ENCODE measurements around the gene SNX25. TPM values are rescaled to one million over a fixed set of nuclear protein-coding genes. Genes with fewer than 3 reads are reported as not detected.
"Not testable (repeated sequence)": the region's sequence is repeated elsewhere in the genome, so short reads cannot be mapped to it uniquely, and the experiment has no call there.

Gene SNX25
- total RNA-seq, 1 experiment from 2014 or later = 23.0 TPM

DNA sequence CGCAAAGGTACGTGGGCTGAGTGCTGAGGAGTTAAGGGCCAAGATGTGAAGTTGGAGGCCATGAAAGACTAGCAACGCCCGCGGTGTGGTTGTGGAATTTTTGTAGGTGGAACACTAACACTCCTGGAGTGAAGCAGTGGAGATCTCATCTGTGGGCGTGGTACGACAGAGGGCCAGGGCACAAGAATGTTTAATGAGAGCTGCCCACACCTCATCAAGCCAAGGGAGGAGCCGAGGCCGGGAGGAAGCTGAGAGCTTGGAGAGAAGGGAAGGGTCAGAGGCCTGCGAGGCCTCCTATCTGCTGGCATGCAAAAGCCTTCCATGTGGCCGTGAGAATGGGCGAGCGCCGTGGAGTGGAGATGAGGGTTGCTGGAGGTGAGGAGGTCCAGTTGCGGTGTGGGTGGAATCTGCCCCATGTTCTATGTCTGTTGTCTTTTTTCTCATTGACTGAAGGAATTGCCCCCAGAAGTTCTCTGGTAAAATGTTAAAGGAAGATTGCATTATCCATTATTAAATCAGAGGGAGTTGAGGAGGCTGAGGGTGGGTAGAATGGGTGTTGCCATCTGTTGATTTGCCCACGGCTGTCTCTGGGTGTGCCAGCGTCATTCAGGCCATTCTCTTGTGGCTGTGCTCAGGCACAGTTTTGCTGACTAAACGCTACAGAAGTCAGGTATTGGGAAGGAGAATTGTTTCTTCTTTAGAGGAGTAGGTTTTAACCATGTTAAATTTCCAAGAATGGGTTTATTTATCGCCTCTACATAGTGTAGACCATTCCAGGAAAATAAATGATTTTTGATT lies 19.8 kb downstream of the SNX25 start:
- no peak for DNase-seq (ENCODE audit: low read depth)

DNA sequence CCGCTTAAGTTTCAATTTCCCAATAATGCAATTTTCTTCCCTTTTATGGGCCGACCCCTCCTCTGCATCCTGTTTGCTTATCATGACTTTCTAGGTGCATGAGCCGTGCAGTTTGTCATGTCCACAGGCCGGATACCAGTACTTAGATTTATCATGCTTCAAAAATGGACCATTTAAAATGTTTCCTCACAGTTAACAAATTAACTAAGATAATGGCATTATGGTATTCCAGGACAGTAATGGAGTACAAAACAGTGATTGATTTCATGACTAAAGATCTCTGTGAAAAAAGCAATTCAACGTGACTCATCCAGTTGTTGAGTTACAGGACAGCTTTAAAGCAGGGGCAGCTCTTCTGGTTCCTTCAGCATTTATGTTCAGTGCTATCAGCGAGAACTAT lies 23.0 kb downstream of the SNX25 start:
- DNase-seq (ENCODE audit: low read depth) = no peak

DNA sequence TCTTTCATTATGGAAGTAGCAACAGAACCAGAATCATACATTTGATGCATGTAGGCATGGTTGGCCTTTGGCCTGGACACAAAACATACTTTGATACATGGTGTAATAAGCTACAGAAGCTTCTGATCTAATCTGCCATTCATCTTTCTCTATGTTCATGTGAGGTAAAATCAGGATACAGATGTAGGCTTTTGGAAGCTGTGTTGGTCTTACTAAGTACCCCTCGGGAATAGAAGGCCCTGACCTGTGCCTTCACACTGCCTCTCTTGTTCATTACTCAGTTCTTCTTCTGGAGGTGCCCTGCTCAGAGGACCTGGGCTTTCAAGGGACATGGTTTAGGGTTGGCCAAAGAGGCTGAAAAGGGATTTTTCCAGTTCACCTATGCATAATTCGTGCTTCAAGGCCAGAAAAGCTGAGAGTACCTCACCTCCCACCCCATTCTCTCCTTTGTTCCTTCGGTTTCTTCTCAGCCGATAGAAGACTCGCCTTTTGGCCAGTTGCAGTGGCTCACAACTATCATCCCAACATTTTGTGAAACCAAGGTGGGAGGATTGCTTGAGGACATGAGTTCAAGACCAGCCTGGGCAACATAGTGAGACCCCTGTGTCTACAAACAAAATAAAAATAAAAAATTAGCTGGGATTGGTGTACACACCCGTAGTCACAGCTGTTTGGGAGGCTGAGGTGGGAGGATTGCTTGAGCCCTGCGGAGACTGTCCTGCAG lies 25.9 kb downstream of the SNX25 start:
- DNase-seq (ENCODE audit: low read depth) = no peak

DNA sequence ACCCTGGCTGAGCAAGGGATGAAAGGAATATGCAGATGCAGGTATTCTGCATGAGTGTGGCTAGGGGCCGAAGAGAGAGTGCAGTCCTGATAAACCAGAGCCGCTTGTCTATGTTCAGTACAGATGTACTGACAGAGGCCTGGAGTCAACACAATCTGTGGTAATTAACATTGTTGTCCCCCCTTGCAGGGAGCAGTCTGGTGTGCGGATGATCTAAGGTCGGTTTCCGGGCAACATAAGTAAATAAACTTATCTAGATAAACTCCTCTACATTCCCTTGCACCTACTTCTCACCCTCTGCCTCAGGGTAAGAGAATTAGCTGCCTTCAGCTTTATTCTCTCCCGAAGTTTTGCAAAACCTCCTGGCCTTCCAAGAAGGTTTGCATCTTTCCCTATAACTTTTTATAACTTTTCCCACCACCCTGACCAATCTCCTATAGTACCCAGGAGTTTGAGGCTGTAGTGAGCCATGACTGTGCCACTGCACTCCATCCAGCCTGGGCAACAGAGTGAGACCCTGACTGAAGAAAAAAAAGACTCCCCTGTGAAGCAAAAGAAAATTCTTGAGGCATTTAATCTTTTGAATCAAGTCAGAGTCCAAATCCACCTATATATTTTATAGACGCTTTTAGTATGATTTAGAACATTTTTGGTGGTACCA lies 26.6 kb downstream of the SNX25 start:
- DNase-seq (ENCODE audit: low read depth) = no peak

DNA sequence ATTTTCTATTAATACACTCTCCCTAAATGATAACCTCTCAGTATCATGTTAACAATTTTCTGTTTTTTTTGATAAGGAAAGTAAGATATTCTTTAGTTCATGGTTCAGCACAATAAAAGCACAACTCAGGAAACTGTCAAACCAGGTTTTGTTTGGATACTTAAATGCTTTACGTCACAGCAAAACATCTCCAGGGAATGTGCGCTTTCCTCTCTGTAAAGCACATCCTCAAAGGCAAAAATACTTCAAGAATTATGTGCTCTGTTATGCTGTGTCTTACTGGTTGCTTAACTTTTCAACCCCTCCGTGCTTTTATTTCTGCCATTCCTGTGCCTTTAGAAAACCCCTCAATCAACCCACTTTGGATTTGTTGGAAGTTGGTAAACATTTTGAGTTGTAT lies 27.8 kb downstream of the SNX25 start:
- DNase-seq (ENCODE audit: low read depth) = no peak

DNA sequence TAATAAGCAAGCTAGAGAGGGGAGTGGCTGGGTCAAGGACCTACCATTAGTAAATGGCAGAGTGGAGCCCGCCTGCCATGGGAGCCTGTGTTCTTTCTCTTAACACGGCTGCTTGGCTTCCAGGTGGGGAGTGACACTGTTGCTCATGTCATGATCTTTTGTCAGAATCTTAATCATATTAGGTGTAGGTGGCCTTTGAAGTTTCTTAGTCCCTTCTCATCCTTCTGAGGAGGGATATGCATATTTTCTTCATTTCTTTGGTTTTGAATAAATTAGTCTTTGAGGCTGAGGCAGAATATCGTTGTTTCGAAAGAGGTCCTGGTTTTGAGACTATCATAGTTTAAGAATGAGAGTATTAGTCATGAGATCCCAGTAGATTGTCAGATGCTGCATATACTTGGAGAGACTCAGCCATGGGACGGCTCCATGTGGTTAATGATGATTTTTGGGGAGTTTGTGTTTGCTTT lies 28.9 kb downstream of the SNX25 start:
- DNase-seq (ENCODE audit: low read depth) = peak; percentile 86

DNA sequence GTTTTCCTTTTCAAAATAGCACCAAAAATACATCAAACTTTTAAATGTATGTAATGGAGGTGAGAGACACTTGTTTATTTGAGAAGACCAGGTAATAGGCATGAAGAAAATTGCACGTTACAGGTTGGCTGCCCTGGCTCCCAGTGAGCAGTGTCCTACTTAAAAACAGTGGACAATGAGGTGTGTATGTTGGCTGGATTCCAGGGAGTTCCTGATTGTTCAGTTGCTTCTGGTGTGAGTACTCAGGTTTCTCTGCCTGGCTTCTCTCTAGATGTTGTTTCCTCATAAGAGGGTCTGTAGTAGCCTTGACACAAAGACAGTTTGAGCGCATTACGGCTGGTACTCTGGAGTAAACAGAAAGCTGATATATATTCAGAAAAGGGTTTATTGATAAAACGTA lies 29.4 kb downstream of the SNX25 start:
- peak; percentile 47 for DNase-seq (ENCODE audit: low read depth)

DNA sequence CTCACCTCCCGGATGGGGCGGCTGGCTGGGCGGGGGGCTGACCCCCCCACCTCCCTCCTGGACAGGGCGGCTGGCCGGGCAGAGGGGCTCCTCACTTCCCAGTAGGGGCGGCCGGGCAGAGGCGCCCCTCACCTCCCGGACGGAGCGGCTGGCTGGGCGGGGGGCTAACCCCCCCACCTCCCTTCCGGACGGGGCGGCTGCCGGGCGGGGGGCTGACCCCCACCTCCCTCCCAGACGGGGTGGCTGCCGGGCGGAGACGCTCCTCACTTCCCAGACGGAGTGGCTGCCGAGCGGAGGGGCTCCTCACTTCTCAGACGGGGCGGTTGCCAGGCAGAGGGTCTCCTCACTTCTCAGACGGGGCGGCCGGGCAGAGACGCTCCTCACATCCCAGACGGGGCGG lies 31.1 kb downstream of the SNX25 start:
- not testable (repeated sequence) for DNase-seq (ENCODE audit: low read depth)

DNA sequence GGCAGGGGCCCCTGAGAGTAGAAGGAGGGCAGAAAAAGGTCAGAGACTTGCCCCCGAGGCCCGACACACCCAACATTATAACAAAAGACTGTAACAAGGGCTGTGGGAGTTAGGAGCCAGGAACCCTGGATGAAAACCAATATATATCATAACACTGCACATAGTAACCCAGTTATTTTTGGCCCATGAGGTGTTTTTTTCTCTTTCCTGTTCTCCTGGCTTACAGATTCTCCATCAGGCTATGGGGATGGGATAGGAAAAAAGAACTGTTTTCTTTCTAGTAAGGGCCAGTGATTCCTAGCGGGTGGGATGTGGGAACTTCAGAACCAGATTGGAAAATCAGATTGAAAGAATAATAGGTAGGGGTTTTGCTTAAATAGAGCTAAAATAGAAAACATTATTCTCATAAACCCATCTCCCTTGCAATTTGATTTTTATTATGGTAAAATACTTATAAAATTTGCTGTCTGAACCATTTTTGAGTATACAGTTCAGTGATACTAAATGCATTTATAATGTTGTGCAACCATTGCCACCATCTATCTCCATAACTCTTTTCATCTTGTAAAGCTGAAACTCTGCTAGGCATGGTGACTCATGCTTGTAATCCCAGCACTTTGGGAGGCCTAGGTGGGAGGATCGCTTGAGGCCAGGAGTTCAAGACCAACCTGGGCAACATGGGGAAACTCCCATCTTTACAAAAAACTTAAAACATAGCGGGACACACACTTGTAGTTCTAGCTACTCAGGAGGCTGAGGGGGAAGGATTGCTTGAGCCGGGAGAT lies 33.5 kb downstream of the SNX25 start:
- no peak for DNase-seq (ENCODE audit: low read depth)

DNA sequence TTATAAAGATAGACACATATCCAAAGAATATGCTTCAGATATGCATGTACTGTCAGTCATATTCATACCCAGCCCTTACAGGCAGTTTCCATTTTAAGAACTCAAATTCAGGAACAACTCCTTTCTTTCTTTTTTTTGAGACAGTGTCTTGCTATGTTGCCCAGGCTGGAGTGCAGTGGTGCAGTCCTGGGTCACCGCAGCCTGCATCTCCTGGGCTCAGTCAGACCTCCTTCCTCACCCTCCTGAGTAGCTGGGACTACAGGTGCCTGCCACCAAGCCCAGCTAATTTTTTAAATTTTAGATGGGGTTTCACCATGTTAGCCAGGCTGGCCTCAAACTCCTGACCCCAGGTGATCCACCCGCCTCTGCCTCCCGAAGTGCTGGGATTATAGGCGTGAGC lies 34.5 kb downstream of the SNX25 start:
- DNase-seq (ENCODE audit: low read depth) = no peak

DNA sequence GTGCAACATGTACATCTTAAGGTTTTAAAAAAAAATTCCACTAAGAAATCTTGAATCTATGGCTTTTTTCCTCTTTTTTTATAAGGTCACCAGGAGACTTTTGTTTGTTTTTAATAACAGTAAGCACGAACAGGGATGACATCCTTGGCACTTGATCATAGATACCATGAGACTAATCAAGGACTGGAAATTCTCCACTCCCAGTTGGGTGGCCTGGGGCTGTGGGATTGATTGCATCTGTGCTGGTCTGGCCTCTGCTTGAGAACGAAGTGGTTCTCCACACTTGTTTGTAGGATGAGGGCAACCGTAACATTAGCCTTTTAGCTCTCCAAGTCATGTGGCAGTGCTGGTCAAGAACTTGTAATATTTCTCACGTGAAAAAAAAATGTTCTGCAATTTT lies 35.4 kb downstream of the SNX25 start:
- no peak for DNase-seq (ENCODE audit: low read depth)

DNA sequence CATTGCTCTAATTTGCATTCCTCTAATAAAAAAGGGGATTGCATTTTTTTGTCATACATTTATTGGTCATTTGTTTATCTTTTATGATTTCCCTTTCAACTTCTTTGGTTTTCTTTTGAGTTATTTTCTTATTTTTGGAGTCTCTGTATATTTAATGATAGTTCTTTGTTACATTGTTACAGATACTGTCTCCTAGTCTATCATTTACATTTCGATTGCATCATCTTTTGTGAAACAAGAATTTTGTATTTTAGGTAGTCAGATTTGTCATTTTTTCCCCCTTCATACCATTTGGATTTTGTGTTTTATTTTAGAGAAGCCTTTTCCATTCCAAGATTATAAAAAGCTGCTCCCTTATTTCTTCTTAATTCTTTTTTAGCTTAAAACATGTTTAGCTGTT lies 37.1 kb downstream of the SNX25 start:
- DNase-seq (ENCODE audit: low read depth) = no peak

DNA sequence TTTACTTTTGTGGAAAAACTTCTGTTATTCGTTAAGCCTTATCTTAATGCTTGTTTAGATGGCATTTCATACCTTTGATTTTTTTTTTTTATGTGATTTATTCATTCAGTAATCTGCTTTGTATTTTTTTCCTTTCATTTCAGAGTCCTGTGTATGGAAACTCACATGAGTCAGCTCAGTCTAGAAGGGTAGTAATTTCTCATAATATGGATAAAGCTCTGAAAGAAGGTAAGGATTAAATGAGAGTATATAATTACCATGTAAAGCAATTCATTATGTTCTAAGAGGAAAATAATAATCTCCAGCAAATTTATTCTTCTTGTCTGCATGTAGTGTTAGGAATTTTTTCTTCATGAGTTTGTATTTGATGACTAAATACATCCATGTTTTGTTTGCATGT lies 37.8 kb downstream of the SNX25 start:
- no peak for DNase-seq (ENCODE audit: low read depth)

DNA sequence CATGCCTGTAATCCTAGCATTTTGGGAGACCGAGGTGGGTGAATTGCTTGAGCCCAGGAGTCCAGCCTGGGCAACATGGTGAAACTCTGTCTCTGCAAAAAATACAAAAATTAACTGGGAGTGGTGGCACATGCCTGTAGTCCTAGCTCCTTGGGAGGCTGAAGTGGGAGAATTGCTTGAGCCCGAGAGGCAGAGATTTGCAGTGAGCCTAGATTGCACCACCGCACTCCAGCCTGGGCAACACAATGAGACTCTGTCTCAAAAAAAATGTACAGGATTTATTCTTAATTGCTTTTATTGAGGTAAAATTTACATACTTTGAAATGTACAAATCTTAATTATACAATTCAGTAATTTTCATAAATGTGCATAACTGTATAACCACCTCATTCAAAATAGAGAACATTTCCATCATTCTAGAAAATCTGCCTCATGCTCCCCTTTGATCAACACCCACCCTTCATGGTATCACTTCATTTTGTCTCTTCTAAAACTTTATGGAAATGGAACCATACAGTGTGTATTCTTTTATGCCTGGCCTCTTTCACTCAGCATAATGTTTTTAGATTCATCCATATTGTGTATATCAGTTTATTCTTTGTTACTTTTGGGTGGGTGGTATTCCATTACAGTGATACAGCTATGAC lies 39.1 kb downstream of the SNX25 start:
- DNase-seq (ENCODE audit: low read depth) = no peak

DNA sequence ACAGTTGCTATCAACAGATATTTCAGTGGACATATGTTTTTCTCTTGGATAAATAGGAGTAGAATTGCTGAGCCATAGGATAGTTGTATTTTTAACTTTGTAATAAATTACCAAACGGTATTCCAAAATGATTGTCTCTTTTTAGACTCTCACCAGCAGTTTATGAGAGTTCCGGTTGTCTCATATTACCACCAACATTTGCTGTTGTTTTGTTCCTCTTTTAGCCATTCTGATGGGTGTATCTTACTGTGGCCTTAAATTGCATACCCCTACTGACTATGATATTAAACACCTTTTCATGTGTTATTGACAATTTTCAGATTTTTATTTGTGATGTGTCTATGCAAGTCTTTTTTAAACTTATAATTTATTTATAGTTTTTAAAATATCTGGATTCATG lies 39.7 kb downstream of the SNX25 start:
- no peak for DNase-seq (ENCODE audit: low read depth)

DNA sequence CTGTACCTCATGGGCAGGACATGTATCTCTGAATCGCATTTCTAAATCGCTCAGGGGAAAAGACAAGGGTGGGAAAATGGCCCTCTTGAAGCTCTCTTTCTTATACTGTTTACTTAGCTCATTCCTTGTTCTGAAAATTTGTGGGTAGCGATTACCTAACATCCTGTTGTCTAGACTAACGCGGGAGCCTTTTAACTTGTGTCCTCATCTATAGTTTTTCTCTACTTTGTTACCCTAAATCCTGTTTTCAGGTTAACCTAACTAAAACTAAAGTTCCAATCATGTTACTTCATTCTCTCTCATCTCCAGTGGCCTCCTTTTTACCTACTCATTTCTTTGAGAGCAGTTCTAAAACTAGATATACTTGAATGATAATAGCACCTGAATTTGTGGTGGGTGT lies 45.0 kb downstream of the SNX25 start:
- DNase-seq (ENCODE audit: low read depth) = no peak

DNA sequence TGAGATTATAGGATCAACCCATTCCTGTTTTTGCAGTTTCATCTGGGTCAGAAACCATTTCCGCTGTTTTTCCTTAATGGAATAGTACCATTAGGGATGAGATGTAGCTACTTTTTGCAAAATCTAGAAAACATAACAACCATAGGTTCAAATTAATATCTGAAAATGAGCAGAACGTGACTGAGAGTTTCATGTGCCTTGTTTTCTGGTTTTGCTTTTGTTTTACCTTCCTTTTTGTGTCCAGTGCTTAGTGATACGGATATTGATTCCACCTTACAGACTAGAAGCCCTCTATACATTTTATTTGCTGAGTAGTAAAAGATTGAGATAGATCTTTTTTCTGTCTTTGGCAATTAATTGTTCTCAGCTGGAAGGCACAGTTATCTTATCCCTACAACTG lies 46.5 kb downstream of the SNX25 start:
- DNase-seq (ENCODE audit: low read depth) = no peak

DNA sequence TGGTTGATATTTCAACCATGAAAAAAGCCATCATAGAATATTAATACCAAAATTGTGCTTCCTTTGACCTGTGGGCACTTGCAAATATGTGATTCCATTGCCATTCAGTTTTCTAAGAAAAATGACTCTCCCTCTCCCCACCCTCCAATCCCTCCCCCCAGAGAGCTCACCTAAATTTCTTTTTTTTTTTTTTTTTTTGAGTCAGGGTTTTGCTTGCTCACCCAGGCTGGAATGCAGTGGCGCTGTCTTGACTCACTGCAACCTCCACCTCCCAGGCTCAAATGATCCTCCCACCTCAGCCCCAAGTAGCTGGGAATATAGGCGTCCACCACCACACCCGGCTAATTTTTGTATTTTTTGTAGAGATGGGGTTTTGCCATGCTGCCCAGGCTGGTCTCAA lies 47.0 kb downstream of the SNX25 start:
- DNase-seq (ENCODE audit: low read depth) = peak; percentile 74

DNA sequence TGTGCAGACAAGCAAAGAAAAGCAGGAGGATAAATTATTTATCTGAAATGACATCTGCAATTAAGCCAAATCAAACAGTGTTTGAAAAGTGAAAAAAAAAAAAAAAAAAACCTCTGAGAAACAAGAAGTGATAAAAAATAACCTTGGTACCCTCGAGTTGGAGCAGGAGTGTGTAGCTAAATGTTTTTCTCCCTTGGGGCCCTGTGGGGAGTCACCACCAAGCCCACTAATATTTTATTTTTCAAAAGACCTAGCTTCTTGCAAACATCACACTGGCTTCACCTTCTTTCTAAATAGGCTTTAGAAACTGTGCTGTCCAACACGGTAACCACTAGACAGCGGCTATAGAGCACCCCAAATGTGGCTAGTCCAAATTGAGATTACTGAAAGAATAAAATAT lies 47.7 kb downstream of the SNX25 start:
- no peak for DNase-seq (ENCODE audit: low read depth)

DNA sequence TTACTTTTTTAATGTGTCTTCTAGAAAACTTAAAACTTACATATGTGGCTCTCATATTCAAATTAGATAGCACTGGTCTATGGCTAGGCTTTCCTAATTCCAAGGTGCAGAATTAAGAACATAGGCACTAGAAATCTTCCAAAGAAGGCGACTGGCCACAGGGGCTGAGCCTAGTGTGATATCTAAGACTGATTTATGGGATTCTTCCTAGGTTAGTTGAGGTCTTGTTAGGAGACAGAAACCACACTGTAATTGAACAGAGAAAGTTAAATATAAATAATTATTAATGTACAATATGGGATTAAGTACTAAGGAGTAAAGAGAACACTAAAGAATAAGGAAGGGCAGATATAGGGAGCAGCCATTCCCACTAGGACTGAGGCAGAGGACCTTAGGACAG lies 48.3 kb downstream of the SNX25 start:
- no peak for DNase-seq (ENCODE audit: low read depth)

DNA sequence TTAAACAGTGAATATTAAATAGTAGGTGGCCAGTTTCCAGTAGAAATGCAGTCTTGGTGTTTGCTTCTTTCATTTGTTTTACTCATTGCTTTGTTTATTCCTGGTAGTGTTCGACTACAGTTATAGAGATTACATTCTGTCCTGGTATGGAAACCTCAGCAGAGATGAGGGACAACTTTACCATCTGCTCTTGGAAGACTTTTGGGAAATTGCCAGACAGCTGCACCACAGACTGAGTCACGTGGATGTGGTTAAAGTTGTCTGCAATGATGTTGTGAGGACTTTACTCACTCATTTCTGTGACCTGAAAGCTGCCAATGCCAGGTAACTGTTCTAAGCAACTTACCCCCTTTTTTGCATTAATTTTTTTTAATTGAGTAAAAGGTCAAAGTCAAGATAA lies 49.3 kb downstream of the SNX25 start:
- DNase-seq (ENCODE audit: low read depth) = peak; percentile 91
